OCI-LY7 (cell line): ENCODE measurements around the gene NDUFS8. TPM values are rescaled to one million over a fixed set of nuclear protein-coding genes. Genes with fewer than 3 reads are reported as not detected.

Experiments used
- BruUV-seq: library from RNA; stranded (reverse); fragments of 400-500 nt; replicated peaks from 2 replicates; lab custom pipeline; 2021; lab: Mats Ljungman, UMichigan
- CTCF ChIA-PET: fragments of 300-600 bp; sonication (Branson Sonifier 250); formaldehyde crosslinking; loops from one replicate; lab custom pipeline; 2022; ENCODE audit warnings: antibody characterized with exemption; ENCODE audit not compliant: unreplicated experiment; lab: Charles Lee
- POLR2A ChIA-PET: fragments of 300-600 bp; sonication (Branson Sonifier 250); formaldehyde crosslinking; loops from one replicate; lab custom pipeline; 2022; ENCODE audit warnings: antibody characterized with exemption; lab: Charles Lee
- DNase-seq: peaks from one replicate; pipeline ENCODE4 v3.0.0-alpha.2; 2015; ENCODE audit warnings: low spot score
- H2AFZ ChIP-seq: fragments of 200-600 bp; sonication (generic), shearing (Covaris generic); 2 replicates; pipeline ENCODE4 v1.6.1; 2014; ENCODE audit warnings: mild to moderate bottlenecking, antibody characterized with exemption, low read length, moderate library complexity
- H3K27ac ChIP-seq: fragments of 200-600 bp; sonication (generic); 2 replicates; pipeline ENCODE4 v1.5.1; 2014; ENCODE audit warnings: mixed run types, low read depth, mild to moderate bottlenecking, moderate library complexity, low read length, inconsistent platforms; ENCODE audit not compliant: poor library complexity, severe bottlenecking
- H3K36me3 ChIP-seq: fragments of 200-600 bp; sonication (generic); 2 replicates; pipeline ENCODE4 v1.6.1; 2014; ENCODE audit warnings: mild to moderate bottlenecking, antibody characterized with exemption, low read length, moderate library complexity, mixed read lengths; ENCODE audit not compliant: insufficient read depth
- H3K4me1 ChIP-seq: fragments of 200-600 bp; sonication (generic); 2 replicates; pipeline ENCODE4 v1.5.1; 2014; ENCODE audit warnings: mild to moderate bottlenecking, low read length; ENCODE audit not compliant: insufficient read depth, poor library complexity, severe bottlenecking
- H3K4me2 ChIP-seq: fragments of 200-600 bp; sonication (generic); 2 replicates; pipeline ENCODE4 v1.6.1; 2014; ENCODE audit warnings: mild to moderate bottlenecking, low read length
- H3K4me3 ChIP-seq: fragments of 200-600 bp; sonication (generic); 2 replicates; pipeline ENCODE4 v1.5.1; 2014; ENCODE audit warnings: mild to moderate bottlenecking, low read depth, low read length; ENCODE audit not compliant: poor library complexity, severe bottlenecking
- H3K79me2 ChIP-seq: fragments of 200-600 bp; sonication (generic); 2 replicates; pipeline ENCODE4 v1.6.1; 2016; ENCODE audit warnings: low read depth, mild to moderate bottlenecking, low read length, moderate library complexity, mixed read lengths; ENCODE audit not compliant: insufficient read depth
- H3K9me2 ChIP-seq: fragments of 200-600 bp; sonication (generic); 2 replicates; pipeline ENCODE4 v1.6.1; 2016; ENCODE audit warnings: mild to moderate bottlenecking, low read length, mixed read lengths; ENCODE audit not compliant: insufficient read depth
- H3K9me3 ChIP-seq: fragments of 200-600 bp; sonication (generic); 2 replicates; pipeline ENCODE4 v1.6.1; 2014; ENCODE audit warnings: mild to moderate bottlenecking, mixed run types, low read length, mixed read lengths
- H4K20me1 ChIP-seq: fragments of 200-600 bp; sonication (generic); 2 replicates; pipeline ENCODE4 v1.6.1; 2014; ENCODE audit warnings: mild to moderate bottlenecking, antibody characterized with exemption, low read length, moderate library complexity, mixed read lengths; ENCODE audit not compliant: insufficient read depth
- CTCF ChIP-seq: fragments of 200-600 bp; sonication (generic); conservative IDR thresholded peaks from 2 replicates; pipeline ENCODE4 v1.5.1; 2014; ENCODE audit warnings: mild to moderate bottlenecking, antibody characterized with exemption, low read length, moderate library complexity, mixed read lengths
- EZH2phosphoT487 ChIP-seq: fragments of 200-600 bp; sonication (generic); IDR thresholded peaks from 2 replicates; pipeline ENCODE4 v1.6.1; 2018; ENCODE audit warnings: low read depth, borderline replicate concordance, mild to moderate bottlenecking, mixed run types, antibody characterized with exemption, low read length, moderate library complexity, mixed read lengths
- intact Hi-C: fragments of 100-400 bp; cut with micrococcal nuclease; formaldehyde crosslinking; loops from one replicate; pipeline ENCODE4 v1.10.0; 2022; ENCODE audit not compliant: unreplicated experiment
- total RNA-seq, 2 experiments: library from RNA; depleted of rRNA in 1 of 2; stranded (reverse); fragments of >200 nt in 1 of 2; shearing (Covaris generic) in 1 of 2; gene quantifications; 2 replicates each; pipeline ENCODE4 v1.2.3, GENCODE V29; 2014 to 2022

Gene NDUFS8
- total RNA-seq, 2 experiments from 2014 or later: 126 to 173 TPM

DNA sequence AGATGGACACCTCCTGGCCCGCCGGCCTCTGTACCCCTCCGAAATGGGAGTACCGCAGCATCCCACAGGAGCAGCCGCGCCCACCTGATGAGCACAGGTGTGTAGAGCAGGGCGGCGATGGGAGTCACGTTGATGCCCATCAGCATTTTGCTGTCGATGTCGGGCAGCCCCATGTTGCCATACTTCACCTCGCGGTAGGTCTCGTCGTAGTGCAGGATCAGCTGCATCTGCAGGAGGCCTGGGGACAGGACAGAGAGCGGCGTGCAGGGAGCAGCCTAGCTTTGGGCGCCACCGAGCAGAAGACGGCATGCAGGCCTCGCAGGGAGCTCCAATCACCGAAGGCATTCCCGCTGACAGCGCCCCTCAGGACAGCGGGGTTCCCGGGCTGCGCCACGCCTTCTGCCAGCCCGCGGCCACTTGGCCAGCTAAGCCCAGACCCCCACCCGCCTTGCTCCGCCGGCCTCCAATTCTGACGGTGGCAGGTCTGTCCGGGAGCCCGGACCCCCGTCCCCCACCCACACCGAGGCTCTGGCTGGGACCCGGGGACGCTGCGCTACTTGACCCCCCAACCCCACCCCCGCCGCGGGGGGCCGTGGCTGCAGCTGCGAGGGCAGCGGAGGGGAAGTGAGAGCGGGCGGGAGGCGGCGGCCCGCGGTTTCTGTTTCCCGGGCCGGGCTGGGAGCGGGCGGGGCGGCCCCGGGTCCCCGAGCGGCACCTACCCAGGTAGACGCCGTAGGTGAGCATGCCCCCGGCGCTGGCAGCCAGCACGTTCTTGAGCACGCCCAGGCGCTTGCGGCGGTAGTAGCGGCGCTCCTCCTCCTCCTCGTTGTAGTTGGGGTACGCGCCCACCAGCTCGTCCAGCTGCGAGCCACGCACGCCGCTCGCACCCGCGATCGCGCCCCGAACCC, 27.3 kb upstream of the NDUFS8 start:
- Histone ChIP-seq H3K4me1 (peaks cover 55% of the 10 kb centered on the region), H4K20me1 (no peaks in the 10 kb centered on the region), H3K9me3 (no peaks in the 10 kb centered on the region), H2AFZ (peak overlapping the region; percentile 16; the same call in 1 of the 2 replicates), H3K36me3 (peaks cover 13% of the 10 kb centered on the region), H3K4me3 (peak overlapping the region; percentile 82), H3K79me2 (no peaks in the 10 kb centered on the region), H3K4me2 (peak overlapping the region; percentile 97), H3K27ac (peak overlapping the region; percentile 89), H3K9me2 (no peaks in the 10 kb centered on the region)
- CTCF ChIA-PET: no interaction called here
- peak; percentile 68 for DNase-seq
- POLR2A ChIA-PET: interaction anchor here (1.2 kb wide), 1 partner anchor 22 kb away, joined by 4 read pairs; no protein-coding TSS in a partner anchor
- TSS peak; percentile 79 for BruUV-seq
- intact Hi-C loops: loop anchor here (2.0 to 10.0 kb wide), 2 partner anchors 38 to 272 kb away; partner anchors contain the start of gene C11orf24
- TF ChIP-seq EZH2phosphoT487 (no peak), CTCF (no peak)

GRCh38 chr11:68003846-68004550, 26.5 kb upstream of the NDUFS8 start, which contains the start of gene UNC93B1:
Gene UNC93B1, minus strand, starts transcription at chr11:68004097. Its CDS starts 54 bp downstream, at chr11:68004043.
- Histone ChIP-seq H2AFZ (peak within 1 kb of the TSS; percentile 16), H3K9me3 (no peaks in the 10 kb centered on the region), H3K27ac (peak within 1 kb of the TSS; percentile 89), H3K36me3 (peaks cover 11% of the 10 kb centered on the region), H4K20me1 (no peaks in the 10 kb centered on the region), H3K9me2 (no peaks in the 10 kb centered on the region), H3K4me1 (peaks cover 57% of the 10 kb centered on the region), H3K4me2 (peak within 1 kb of the TSS; percentile 97), H3K4me3 (peak within 1 kb of the TSS; percentile 82), H3K79me2 (no peaks in the 10 kb centered on the region)
- ChIA-PET CTCF (no interaction called here), POLR2A (interaction anchor here (1.2 kb wide), 1 partner anchor 21 kb away, joined by 4 read pairs; no protein-coding TSS in a partner anchor)
- DNase-seq: peak; percentile 90
- intact Hi-C loops: loop anchor here (2.0 to 10.0 kb wide), 2 partner anchors 37 to 271 kb away; partner anchors contain the start of gene C11orf24
- no TSS peak for BruUV-seq
- no peak for TF ChIP-seq CTCF
- no peak for TF ChIP-seq EZH2phosphoT487
